ENCODE measurements around the gene SIL1. TPM values are rescaled to one million over a fixed set of nuclear protein-coding genes. Genes with fewer than 3 reads are reported as not detected.

The SIL1 gene
- polyA plus RNA-seq, 1 experiment = 64.6 TPM

GRCh38 chr5:138920181-138920580, 278.0 kb downstream of the SIL1 start:
- CTCF ChIA-PET = no interaction called here
- TF ChIP-seq CTCF (IDR thresholded peaks at IDR 0.05; ENCODE audit: low read depth, low read length) = no peak
- no peak overlapping the region for H3K27ac ChIP-seq (ENCODE audit: low read depth, low read length)
- no peak overlapping the region for H3K4me3 ChIP-seq (ENCODE audit: low read depth, low read length)
- H3K9me3 ChIP-seq (ENCODE audit: control insufficient read depth, insufficient read depth, low read length) = no peaks in the 10 kb centered on the region
- POLR2A ChIA-PET = no interaction called here
- H3K27me3 ChIP-seq (ENCODE audit: control insufficient read depth, insufficient read depth, low read length) = no peaks in the 10 kb centered on the region
- DNase-seq (ENCODE audit: low read depth, low spot score) = no peak

GRCh38 chr5:138918686-138919085, 279.5 kb downstream of the SIL1 start:
- CTCF ChIA-PET = no interaction called here
- Histone ChIP-seq H3K27me3 (ENCODE audit: control insufficient read depth, insufficient read depth, low read length) (no peaks in the 10 kb centered on the region), H3K27ac (ENCODE audit: low read depth, low read length) (no peak overlapping the region), H3K4me3 (ENCODE audit: low read depth, low read length) (no peak overlapping the region), H3K9me3 (ENCODE audit: control insufficient read depth, insufficient read depth, low read length) (no peaks in the 10 kb centered on the region)
- DNase-seq (ENCODE audit: low read depth, low spot score) = no peak
- POLR2A ChIA-PET = no interaction called here
- TF ChIP-seq CTCF (IDR thresholded peaks at IDR 0.05; ENCODE audit: low read depth, low read length) = no peak

GRCh38 chr5:138914338-138914737, 283.8 kb downstream of the SIL1 start:
- POLR2A ChIA-PET = no interaction called here
- H3K27ac ChIP-seq (ENCODE audit: low read depth, low read length) = no peak overlapping the region
- CTCF ChIA-PET = no interaction called here
- no peak for TF ChIP-seq CTCF (IDR thresholded peaks at IDR 0.05; ENCODE audit: low read depth, low read length)
- no peak for DNase-seq (ENCODE audit: low read depth, low spot score)
- H3K27me3 ChIP-seq (ENCODE audit: control insufficient read depth, insufficient read depth, low read length) = no peaks in the 10 kb centered on the region
- H3K4me3 ChIP-seq (ENCODE audit: low read depth, low read length) = no peak overlapping the region
- peaks cover 4% of the 10 kb centered on the region; the same call in 1 of the 2 replicates for H3K9me3 ChIP-seq (ENCODE audit: control insufficient read depth, insufficient read depth, low read length)

- CTCF ChIA-PET = no interaction called here
- Histone ChIP-seq H3K4me3 (ENCODE audit: low read depth, low read length) (no peak overlapping the region), H3K27ac (ENCODE audit: low read depth, low read length) (no peak overlapping the region)
Observed at GRCh38 chr5:138913773-138914172, 284.4 kb downstream of the SIL1 start.

GRCh38 chr5:138912093-138912492, 286.1 kb downstream of the SIL1 start:
- Histone ChIP-seq H3K27me3 (ENCODE audit: control insufficient read depth, insufficient read depth, low read length) (no peaks in the 10 kb centered on the region), H3K4me3 (ENCODE audit: low read depth, low read length) (no peak overlapping the region), H3K9me3 (ENCODE audit: control insufficient read depth, insufficient read depth, low read length) (peaks cover 5% of the 10 kb centered on the region; the same call in 1 of the 2 replicates), H3K27ac (ENCODE audit: low read depth, low read length) (no peak overlapping the region)
- ChIA-PET POLR2A (no interaction called here), CTCF (no interaction called here)
- TF ChIP-seq CTCF (IDR thresholded peaks at IDR 0.05; ENCODE audit: low read depth, low read length) = no peak
- DNase-seq (ENCODE audit: low read depth, low spot score) = no peak

More at GRCh38 chr5:138913773-138914172, 284.4 kb downstream of the SIL1 start:
- DNase-seq (ENCODE audit: low read depth, low spot score) = no peak
- H3K9me3 ChIP-seq (ENCODE audit: control insufficient read depth, insufficient read depth, low read length) = peaks cover 5% of the 10 kb centered on the region; the same call in 1 of the 2 replicates
- POLR2A ChIA-PET = no interaction called here
- H3K27me3 ChIP-seq (ENCODE audit: control insufficient read depth, insufficient read depth, low read length) = no peaks in the 10 kb centered on the region
- no peak for TF ChIP-seq CTCF (IDR thresholded peaks at IDR 0.05; ENCODE audit: low read depth, low read length)
